HEK293T (cell line): ENCODE data around the gene OTUD4.
"Not testable (repeated sequence)": the region's sequence is repeated elsewhere in the genome, so short reads cannot be mapped to it uniquely, and the experiment has no call there.

Source experiments
- CTCF ChIA-PET: fragments of 350-600 bp; formaldehyde crosslinking; extraction: SDS; loops from one replicate; lab custom pipeline; 2021; ENCODE audit warnings: antibody characterized with exemption, inconsistent platforms; lab: Yijun Ruan, JAX
- POLR2A ChIA-PET: fragments of 350-600 bp; formaldehyde crosslinking; extraction: SDS; loops from one replicate; lab custom pipeline; 2020; ENCODE audit warnings: antibody characterized with exemption, inconsistent platforms; lab: Yijun Ruan, JAX
- DNase-seq: peaks from one replicate; pipeline ENCODE4 v3.0.0; 2012; ENCODE audit warnings: mixed read lengths; ENCODE audit errors: extremely low spot score
- ARNT ChIP-seq: fragments of 450-650 bp; IDR thresholded peaks from 2 replicates; pipeline ENCODE4 v1.6.1; 2017; ENCODE audit warnings: mild to moderate bottlenecking
- BHLHE40 ChIP-seq: fragments of 450-650 bp; IDR thresholded peaks from 2 replicates; pipeline ENCODE4 v1.6.1; 2016; ENCODE audit warnings: mild to moderate bottlenecking, moderate library complexity, borderline replicate concordance
- CTBP1 ChIP-seq: fragments of 450-650 bp; IDR thresholded peaks from 2 replicates; pipeline ENCODE4 v1.6.1; 2016; ENCODE audit warnings: borderline replicate concordance
- ELF4 ChIP-seq: fragments of 450-650 bp; IDR thresholded peaks from 2 replicates; pipeline ENCODE4 v1.6.1; 2017; ENCODE audit warnings: antibody characterized with exemption
- FOXA1 ChIP-seq: fragments of 450-650 bp; IDR thresholded peaks from 2 replicates; pipeline ENCODE4 v1.6.1; 2016; ENCODE audit warnings: mild to moderate bottlenecking
- FOXK2 ChIP-seq: fragments of 450-650 bp; IDR thresholded peaks from 2 replicates; pipeline ENCODE4 v1.6.1; 2016; ENCODE audit warnings: mild to moderate bottlenecking
- FOXM1 ChIP-seq: fragments of 450-650 bp; IDR thresholded peaks from 2 replicates; pipeline ENCODE4 v1.6.1; 2017; ENCODE audit warnings: mild to moderate bottlenecking, borderline replicate concordance
- HDGF ChIP-seq: fragments of 450-650 bp; IDR thresholded peaks from 2 replicates; pipeline ENCODE4 v1.6.1; 2017; ENCODE audit warnings: antibody characterized with exemption, borderline replicate concordance
- L3MBTL2 ChIP-seq: fragments of 450-650 bp; conservative IDR thresholded peaks from 2 replicates; pipeline ENCODE4 v1.6.1; 2016; ENCODE audit warnings: mild to moderate bottlenecking
- LEF1 ChIP-seq: fragments of 450-650 bp; IDR thresholded peaks from 2 replicates; pipeline ENCODE4 v1.6.1; 2017; ENCODE audit warnings: mild to moderate bottlenecking, borderline replicate concordance
- NFRKB ChIP-seq: fragments of 450-650 bp; IDR thresholded peaks from 2 replicates; pipeline ENCODE4 v1.6.1; 2016; ENCODE audit warnings: mild to moderate bottlenecking, moderate library complexity
- SP1 ChIP-seq: fragments of 450-650 bp; IDR thresholded peaks from 2 replicates; pipeline ENCODE4 v1.6.1; 2017
- SUZ12 ChIP-seq: fragments of 450-650 bp; IDR thresholded peaks from 2 replicates; pipeline ENCODE4 v1.6.1; 2016; ENCODE audit warnings: mild to moderate bottlenecking
- TARDBP ChIP-seq: fragments of 450-650 bp; IDR thresholded peaks from 2 replicates; pipeline ENCODE4 v1.6.1; 2016
- ZNF384 ChIP-seq: fragments of 450-650 bp; IDR thresholded peaks from 2 replicates; pipeline ENCODE4 v1.6.1; 2016
- TF ChIP-seq, protein P1 (sequence below): fragments of 450-650 bp; IDR thresholded peaks from 2 replicates; pipeline ENCODE4 v1.6.1; 2016

The OTUD4 gene

GRCh38 chr4:145180298-145181090 lies at the start of gene OTUD4:
Gene OTUD4 (minus strand): TSS chr4:145180589. CDS start chr4:145179973, 616 bp downstream.
- POLR2A ChIA-PET = interaction anchor here (0.6 to 1.9 kb wide), 8 partner anchors 12 to 436 kb away, joined by 3 to 9 read pairs (median 4); partner anchors contain the start of genes ABCE1 and ANAPC10
- CTCF ChIA-PET = interaction anchor here (0.6 kb wide), 1 partner anchor 437 kb away, joined by 3 read pairs; no protein-coding TSS in a partner anchor
- TF ChIP-seq L3MBTL2 = peak; percentile 56
- TF ChIP-seq ARNT = peak; percentile 44; the same call in 1 of the 2 replicates
- TF ChIP-seq NFRKB = no peak
- no peak for TF ChIP-seq FOXA1
- no peak for TF ChIP-seq ZNF384
- TF ChIP-seq, protein P1, sequence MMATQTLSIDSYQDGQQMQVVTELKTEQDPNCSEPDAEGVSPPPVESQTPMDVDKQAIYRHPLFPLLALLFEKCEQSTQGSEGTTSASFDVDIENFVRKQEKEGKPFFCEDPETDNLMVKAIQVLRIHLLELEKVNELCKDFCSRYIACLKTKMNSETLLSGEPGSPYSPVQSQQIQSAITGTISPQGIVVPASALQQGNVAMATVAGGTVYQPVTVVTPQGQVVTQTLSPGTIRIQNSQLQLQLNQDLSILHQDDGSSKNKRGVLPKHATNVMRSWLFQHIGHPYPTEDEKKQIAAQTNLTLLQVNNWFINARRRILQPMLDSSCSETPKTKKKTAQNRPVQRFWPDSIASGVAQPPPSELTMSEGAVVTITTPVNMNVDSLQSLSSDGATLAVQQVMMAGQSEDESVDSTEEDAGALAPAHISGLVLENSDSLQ = peak; percentile 93
- DNase-seq = peak; percentile 87

- DNase-seq, POLR2A ChIA-PET, CTCF ChIA-PET: not testable (repeated sequence)
Observed at GRCh38 chr4:145223228-145223627, 42.8 kb upstream of the OTUD4 start.

DNA sequence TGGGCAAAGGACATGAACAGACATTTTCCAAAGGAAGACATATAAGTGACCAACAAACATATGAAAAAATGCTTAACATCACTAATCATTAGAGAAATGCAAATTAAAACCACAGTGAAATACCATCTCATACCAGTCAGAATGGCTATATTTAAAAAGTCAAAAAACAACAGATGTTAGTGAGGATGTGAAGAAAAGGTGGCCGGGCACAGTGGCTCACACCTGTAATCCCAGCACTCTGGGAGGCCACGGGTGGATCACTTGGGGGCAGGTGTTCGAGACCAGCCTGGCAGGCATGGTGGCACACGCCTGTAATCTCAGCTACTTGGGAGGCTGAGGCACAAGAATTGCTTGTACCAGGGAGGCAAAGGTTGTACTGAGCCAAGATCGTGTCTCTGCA lies 41.1 kb upstream of the OTUD4 start:
- POLR2A ChIA-PET, DNase-seq, CTCF ChIA-PET: not testable (repeated sequence)

DNA sequence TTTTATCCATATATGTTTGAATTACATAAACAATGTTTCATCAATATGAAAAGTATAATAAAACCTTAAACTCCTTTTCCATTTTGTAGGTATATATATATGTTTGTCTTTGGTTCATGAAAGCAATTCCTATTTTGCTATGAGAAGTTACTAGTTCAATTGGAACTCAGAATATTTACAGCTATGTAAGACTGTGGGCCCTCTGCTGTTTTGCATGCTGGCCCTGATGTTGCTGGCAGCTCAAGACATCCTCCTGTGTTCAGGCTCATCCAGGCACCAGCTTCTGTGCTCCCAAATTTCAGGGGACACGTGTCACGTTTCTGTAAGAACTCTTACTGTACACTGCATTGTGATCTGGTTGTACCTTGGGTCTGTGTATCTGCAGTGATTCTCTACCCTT lies 38.7 kb upstream of the OTUD4 start:
- ChIA-PET CTCF (interaction anchor here (1.2 kb wide), 1 partner anchor 338 kb away, joined by 3 read pairs; no protein-coding TSS in a partner anchor), POLR2A (no interaction called here)
- TF ChIP-seq FOXA1 (no peak), BHLHE40 (no peak), ZNF384 (no peak), NFRKB (no peak), SUZ12 (no peak), HDGF (no peak), LEF1 (no peak), FOXK2 (no peak), SP1 (no peak), TARDBP (no peak)
- TF ChIP-seq, protein P1 = no peak
- no peak for DNase-seq

- DNase-seq = no peak
- CTCF ChIA-PET = interaction anchor here (0.5 to 1.2 kb wide), 2 partner anchors 39 to 339 kb away, joined by 3 read pairs; no protein-coding TSS in a partner anchor
- POLR2A ChIA-PET = no interaction called here
- TF ChIP-seq ZNF384 = no peak
- no peak for TF ChIP-seq FOXM1
- no peak for TF ChIP-seq FOXK2
- TF ChIP-seq SP1 = no peak
Observed at GRCh38 chr4:145218251-145218650, 37.9 kb upstream of the OTUD4 start.

GRCh38 chr4:145217349-145217748 lies 37.0 kb upstream of the OTUD4 start:
- ChIA-PET POLR2A (no interaction called here), CTCF (interaction anchor here (0.9 to 1.5 kb wide), 4 partner anchors 17 to 400 kb away, joined by 3 to 6 read pairs (median 4); no protein-coding TSS in a partner anchor)
- TF ChIP-seq SUZ12 (no peak), FOXA1 (no peak), HDGF (no peak), ELF4 (no peak), LEF1 (no peak), BHLHE40 (no peak), ZNF384 (no peak), TARDBP (no peak), SP1 (no peak), CTBP1 (no peak), ARNT (no peak), FOXK2 (no peak)
- TF ChIP-seq, protein P1 = no peak
- no peak for DNase-seq

DNA sequence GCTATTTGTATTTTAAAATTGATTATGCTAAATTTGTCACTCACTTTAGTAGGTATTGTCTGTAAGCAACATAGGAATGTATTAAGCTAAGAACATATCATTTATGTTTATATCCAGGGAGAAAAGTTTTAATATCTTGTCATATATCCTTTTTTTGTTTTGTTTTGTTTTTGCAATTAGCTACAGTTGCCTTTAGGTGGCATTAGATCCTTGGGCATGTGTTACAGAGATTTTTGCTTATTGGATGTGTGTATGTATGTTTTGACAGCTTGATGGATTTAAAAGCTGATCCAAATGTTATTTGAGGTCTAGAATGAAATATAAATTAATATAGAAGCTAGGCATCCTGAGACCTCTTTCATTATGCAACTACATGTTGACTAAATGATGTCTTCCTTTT lies 36.1 kb upstream of the OTUD4 start:
- POLR2A ChIA-PET = interaction anchor here (1.1 kb wide), 1 partner anchor 400 kb away, joined by 3 read pairs; no protein-coding TSS in a partner anchor
- DNase-seq = no peak
- CTCF ChIA-PET = interaction anchor here (0.9 to 1.5 kb wide), 4 partner anchors 17 to 400 kb away, joined by 3 to 5 read pairs (median 4); no protein-coding TSS in a partner anchor

More for the DNA sequence above, 36.1 kb upstream of the OTUD4 start:
- TF ChIP-seq ARNT = no peak
- TF ChIP-seq LEF1 = no peak
- no peak for TF ChIP-seq FOXA1
- TF ChIP-seq FOXM1 = no peak
- TF ChIP-seq, protein P1 = no peak
- no peak for TF ChIP-seq L3MBTL2
- TF ChIP-seq SP1 = no peak
- no peak for TF ChIP-seq BHLHE40
- no peak for TF ChIP-seq TARDBP
- TF ChIP-seq FOXK2 = no peak
- TF ChIP-seq HDGF = no peak
- no peak for TF ChIP-seq CTBP1
- TF ChIP-seq ZNF384 = no peak
- TF ChIP-seq NFRKB = no peak
- TF ChIP-seq SUZ12 = no peak
- no peak for TF ChIP-seq ELF4
